HG02852 (cell line): ENCODE measurements around the gene TTYH1.
"Not testable (repeated sequence)": the region's sequence is repeated elsewhere in the genome, so short reads cannot be mapped to it uniquely, and the experiment has no call there.

ENCODE experiments used
- ATAC-seq: cut with Tn5 transposase; IDR thresholded peaks from one replicate; pipeline ENCODE4 v1.9.1; 2021; ENCODE audit warnings: mild to moderate bottlenecking, moderate library complexity; ENCODE audit not compliant: unreplicated experiment

Gene TTYH1

GRCh38 chr19:54436628-54437252 lies 21.5 kb downstream of the TTYH1 start:
- no peak for ATAC-seq

DNA sequence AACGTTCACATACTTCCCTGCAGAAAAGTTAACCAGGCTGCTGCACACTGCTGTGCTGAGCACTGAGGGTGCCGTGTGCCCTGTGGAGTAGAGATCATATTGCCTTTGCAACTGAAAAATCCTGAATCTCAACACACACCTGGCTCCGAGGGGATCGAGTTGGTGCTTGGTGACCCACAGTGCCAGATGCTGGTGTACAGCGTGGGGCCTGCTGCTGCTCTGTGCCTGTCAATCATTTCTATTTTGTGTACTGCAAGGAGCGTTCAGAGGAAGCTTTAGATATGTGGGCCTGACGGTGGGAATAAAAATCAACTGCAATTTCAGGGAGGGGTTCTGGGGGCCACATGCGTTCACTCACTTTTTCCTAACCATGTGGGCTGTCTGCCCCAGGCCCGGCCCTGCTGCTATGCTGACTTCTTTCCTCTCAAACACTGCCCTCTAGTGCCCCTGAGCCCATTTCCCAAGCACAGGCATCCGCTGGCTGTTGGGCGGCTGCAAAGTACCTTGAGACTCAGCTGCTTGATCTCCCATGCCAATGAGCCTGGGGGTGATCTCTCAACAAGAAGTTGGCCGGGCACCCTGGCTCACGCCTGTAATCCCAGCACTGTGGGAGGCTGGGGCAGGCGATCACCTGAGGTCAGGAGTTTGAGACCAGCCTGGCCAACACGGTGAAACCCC lies 24.0 kb downstream of the TTYH1 start:
- ATAC-seq: no peak

GRCh38 chr19:54440641-54441040 lies 25.4 kb downstream of the TTYH1 start:
- ATAC-seq: no peak

DNA sequence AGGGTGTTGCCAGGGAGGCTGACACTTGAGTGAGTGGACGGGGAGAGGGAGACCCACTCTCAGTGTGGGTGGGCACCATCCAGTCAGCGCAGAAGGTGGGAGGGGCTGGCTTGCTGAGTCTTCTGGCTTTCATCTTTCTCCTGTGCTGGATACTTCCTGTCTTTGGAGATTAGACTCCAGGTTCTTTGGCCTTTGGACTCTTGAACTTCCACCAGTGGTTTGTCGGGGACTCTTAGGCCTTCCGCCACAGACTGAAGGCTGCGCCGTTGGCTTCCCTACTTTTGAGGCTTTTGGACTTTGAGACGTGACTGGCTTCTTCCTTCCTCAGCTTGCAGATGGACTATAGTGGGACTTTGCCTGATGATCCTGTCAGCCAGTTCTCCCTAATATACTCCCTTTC lies 29.5 kb downstream of the TTYH1 start:
- no peak for ATAC-seq

GRCh38 chr19:54446349-54446748 lies 31.1 kb downstream of the TTYH1 start:
- ATAC-seq: not testable (repeated sequence)

DNA sequence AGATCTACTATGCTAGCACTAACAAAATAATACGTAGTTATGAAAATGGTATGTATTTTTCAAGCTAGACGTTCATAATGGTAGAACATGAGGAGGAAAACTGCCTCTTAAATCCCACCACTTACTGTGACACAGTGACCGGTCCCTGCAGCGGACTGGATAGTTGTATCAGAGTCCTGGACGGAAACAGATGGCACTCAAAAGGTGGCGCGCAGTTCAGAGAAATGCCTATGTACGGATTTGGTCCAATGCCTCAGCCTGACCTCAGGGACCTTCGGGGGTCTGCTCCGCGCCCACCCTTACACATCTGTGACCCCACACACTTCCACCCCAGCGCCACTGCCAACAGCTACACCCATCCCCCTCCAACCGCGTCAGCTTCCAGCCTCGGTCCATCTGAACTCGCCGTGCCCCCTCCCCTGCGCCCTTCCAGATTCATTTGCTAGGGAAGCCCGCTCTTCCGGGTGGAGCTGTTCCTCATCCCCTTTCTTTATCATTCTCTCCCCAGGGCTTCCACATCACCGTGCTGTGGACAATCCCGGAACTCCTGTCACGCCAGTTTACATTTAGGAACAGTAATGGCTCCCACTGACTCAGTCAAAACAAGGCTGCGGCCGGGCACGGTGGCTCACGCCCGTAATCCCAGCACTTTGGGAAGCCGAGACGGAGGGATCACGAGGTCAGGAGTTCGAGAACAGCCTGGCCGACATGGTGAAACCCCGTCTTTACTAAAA lies 32.9 kb downstream of the TTYH1 start:
- ATAC-seq: peak; percentile 4

GRCh38 chr19:54448774-54449700 lies 33.8 kb downstream of the TTYH1 start, which contains the start of gene LENG8:
LENG8 (plus strand) TSS chr19:54449199; CDS start chr19:54451345, 2,146 bp downstream.
- ATAC-seq: peak; percentile 82

DNA sequence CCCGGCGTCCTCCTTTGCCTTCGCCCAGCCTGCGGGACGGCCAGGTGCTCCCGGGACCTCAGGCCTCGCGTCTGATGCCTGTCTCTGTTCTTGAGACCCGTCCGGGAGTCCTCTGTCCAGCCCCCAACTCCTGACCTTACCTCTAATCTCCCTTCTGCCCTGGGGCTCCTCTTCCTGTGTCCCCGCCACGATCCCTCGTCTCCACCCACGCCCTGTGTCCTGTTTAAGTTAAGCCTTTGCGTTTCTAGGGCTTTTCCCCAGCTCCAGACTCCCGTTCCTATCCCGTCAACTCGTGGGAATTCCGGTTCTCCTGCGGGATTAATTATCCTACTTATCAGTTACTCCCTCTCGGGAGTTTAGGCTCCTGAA lies 34.4 kb downstream of the TTYH1 start:
- ATAC-seq: no peak

DNA sequence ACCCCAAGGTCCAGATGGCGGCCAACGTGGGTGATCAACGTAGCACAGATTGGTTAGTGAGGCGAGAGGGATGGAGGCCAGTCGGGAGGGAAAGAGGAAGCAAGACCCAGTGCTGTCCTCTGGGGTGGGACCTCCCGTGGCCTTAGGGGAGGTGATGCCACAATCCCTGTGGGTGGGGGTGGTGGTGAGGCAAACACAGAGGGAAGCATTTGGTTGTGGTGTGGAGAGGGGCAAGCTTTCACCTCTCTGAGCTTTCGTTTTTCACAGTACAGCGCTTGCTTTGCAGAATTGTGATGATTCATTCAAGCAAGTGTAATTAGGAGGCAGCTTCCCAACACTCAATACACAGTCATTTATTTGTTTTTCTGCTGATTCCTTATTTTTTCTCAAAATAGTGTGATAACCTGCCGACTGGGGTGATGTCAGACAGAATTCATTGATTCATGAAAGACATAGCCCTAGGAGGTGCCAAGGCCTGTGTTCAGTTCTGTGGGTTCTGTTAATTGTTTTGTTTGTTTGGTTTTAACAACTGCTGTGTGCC lies 36.1 kb downstream of the TTYH1 start:
- ATAC-seq: no peak

GRCh38 chr19:54451997-54452396 lies 36.7 kb downstream of the TTYH1 start:
- no peak for ATAC-seq

- ATAC-seq: no peak
These were observed 37.4 kb downstream of the TTYH1 start for GRCh38 chr19:54452626-54453025.

- no peak for ATAC-seq
These were observed 38.9 kb downstream of the TTYH1 start for GRCh38 chr19:54453921-54454780.

DNA sequence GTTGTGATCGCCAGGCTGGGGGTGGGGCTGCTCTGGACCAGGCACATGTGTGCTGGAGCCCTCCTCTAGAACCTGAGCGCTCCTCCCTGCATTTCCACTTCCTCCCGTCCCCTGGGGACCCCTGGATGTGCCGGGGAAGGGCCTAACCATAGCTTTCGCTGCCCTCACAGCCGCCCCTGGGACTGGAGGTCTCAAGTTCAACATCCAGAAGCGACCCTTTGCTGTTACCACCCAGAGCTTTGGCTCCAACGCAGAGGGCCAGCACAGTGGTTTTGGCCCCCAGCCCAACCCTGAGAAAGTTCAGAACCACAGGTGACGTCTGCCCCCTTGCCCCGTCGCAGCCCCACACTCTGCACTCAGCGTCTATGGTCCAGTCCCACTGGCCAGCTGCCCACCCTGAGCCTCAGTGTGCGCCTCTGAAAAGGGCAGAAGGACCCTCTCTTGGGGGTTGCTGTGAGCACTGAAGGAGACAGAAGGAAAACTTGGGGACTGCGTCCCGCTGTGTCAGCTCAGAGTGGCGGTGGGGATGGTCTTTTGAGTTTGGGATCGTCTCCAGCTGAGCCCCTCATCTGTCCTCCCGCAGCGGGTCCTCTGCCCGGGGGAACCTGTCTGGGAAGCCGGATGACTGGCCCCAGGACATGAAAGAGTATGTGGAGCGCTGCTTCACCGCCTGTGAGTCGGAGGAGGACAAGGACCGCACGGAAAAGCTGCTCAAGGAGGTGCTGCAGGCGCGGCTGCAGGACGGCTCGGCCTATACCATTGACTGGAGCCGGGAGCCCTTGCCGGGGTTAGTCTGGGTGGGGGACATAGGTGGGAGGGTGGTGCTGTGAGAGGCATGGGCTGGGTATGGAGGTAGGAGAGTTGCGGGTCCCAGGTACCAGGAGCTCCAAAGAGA lies 39.8 kb downstream of the TTYH1 start:
- no peak for ATAC-seq

GRCh38 chr19:54455786-54456422 lies 40.6 kb downstream of the TTYH1 start:
- ATAC-seq: no peak

- no peak for ATAC-seq
These were observed 41.4 kb downstream of the TTYH1 start for GRCh38 chr19:54456423-54457373.

DNA sequence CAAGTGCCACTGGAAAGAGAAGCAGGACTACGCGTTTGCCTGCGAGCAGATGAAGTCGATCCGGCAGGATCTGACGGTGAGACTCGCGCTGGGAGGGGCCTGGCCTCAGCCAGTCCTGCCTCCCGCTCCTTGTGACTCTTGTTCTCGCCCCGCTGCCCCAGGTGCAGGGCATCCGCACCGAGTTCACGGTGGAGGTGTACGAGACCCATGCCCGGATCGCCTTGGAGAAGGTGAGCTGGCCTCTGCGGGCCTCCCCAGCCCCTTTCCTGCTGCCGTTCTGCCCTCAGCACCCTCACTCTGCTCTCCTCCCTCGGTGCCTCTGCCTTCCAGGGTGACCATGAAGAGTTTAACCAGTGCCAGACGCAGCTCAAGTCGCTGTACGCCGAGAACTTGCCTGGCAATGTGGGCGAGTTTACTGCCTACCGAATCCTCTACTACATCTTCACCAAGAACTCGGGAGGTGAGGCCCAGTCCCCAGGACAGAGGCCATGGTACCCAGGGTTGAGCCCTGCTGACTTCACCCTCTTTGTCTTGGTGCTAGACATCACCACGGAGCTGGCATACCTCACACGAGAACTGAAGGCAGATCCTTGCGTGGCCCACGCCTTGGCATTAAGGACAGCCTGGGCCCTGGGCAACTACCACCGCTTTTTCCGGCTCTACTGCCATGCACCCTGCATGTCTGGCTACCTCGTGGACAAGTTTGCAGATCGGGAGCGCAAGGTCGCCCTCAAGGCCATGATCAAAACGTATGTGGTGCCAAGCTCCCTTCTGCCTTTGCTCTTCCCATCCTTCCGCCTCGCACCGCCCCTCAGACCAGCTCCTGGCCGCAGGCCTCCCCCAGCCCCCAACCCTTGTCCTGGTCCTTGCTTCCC lies 42.7 kb downstream of the TTYH1 start:
- ATAC-seq: no peak
